Skeletal muscle tissue (tissue), 4 donors: ENCODE data around the gene GSG1L2. TPM values are rescaled to one million over a fixed set of nuclear protein-coding genes. Genes with fewer than 3 reads are reported as not detected.

ENCODE experiments used
- H3K27ac ChIP-seq: one replicate; pipeline ENCODE4 v1.7.0; 2013; ENCODE audit warnings: mild to moderate bottlenecking, low read depth, low read length, inconsistent platforms
- H3K27me3 ChIP-seq, 3 donors: one replicate each; pipeline ENCODE4 v1.7.0; 2013; ENCODE audit warnings: low read length in 3 of 3; ENCODE audit not compliant: control insufficient read depth in 3 of 3, insufficient read depth in 3 of 3
- H3K36me3 ChIP-seq, 3 donors: one replicate each; pipeline ENCODE4 v1.7.0; 2013; ENCODE audit warnings: low read length in 3 of 3; ENCODE audit not compliant: control insufficient read depth in 3 of 3, insufficient read depth in 3 of 3
- H3K4me1 ChIP-seq, 3 donors: one replicate each; pipeline ENCODE4 v1.7.0; 2013; ENCODE audit warnings: low read length in 3 of 3, mild to moderate bottlenecking in 3 of 3; ENCODE audit not compliant: control insufficient read depth in 3 of 3, insufficient read depth in 3 of 3
- H3K4me3 ChIP-seq, 3 donors: one replicate each; pipeline ENCODE4 v1.7.0; 2013; ENCODE audit warnings: low read length in 3 of 3
- H3K9ac ChIP-seq, 3 donors: one replicate each; pipeline ENCODE4 v1.7.0; 2013; ENCODE audit warnings: low read length in 3 of 3, mild to moderate bottlenecking in 3 of 3, moderate library complexity in 2 of 3, low read depth in 1 of 3
- H3K9me3 ChIP-seq, 3 donors: one replicate each; pipeline ENCODE4 v1.7.0; 2013; ENCODE audit warnings: low read length in 3 of 3; ENCODE audit not compliant: control insufficient read depth in 3 of 3
- total RNA-seq: library from RNA; depleted of rRNA; stranded (reverse); fragments of >200 nt; gene quantifications from one replicate; pipeline ENCODE4 v1.2.3, GENCODE V29; 2014
- donor health status: Osteomylitis.

Gene GSG1L2
- total RNA-seq, 1 donor from 2014 or later, result not detected

DNA sequence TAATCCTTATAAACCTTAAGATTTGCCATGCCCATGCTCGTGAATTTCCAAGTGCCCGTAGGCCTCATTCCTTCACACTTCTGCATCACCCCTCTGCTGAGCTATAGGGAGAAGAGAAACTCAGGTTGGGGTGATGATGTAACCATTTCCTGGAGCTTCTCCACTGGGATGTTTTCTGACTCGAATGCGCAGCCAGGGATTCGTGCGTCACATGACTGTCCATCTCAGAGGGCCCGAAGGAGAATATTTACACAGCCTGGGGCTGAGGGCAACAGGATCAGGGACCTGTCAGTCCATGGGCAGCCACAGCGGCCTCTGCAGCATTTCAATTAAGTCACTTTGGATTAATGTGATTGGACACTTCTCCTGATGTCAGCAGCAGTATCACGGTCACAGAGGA is 8.7 kb downstream of the GSG1L2 start:
- no peaks in the 10 kb centered on the region for H3K36me3 ChIP-seq
- H3K27me3 ChIP-seq, result peaks cover 0 to 4% (median 0%) of the 10 kb centered on the region in 3 donors
- no peaks in the 10 kb centered on the region for H3K4me1 ChIP-seq

DNA sequence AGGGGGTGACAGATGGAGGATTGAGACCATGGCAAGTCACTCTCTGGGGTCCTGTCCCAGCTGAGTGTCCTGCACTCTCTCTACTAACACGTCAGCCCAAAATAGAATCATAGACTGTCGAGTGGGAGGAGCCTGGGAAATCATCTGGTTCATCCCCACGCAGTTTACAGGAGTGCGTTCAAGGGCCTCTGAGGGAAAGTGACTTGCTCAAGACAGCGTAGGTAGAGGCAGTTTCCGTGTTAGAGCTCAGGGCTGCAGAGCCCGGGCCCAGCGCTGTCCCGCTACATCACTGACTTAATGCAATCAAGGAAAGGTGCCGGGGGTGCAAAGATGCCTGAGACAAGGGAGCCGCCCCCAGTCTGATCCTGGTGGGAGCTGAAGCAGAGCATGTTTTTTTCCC is 10.3 kb downstream of the GSG1L2 start:
- no peak overlapping the region for H3K27ac ChIP-seq
- no peaks in the 10 kb centered on the region for H3K9me3 ChIP-seq
- no peaks in the 10 kb centered on the region for H3K36me3 ChIP-seq
- no peak overlapping the region for H3K9ac ChIP-seq
- H3K27me3 ChIP-seq, result no peaks in the 10 kb centered on the region
- H3K4me3 ChIP-seq, result no peak overlapping the region
- no peaks in the 10 kb centered on the region for H3K4me1 ChIP-seq

More for the DNA sequence above, 8.7 kb downstream of the GSG1L2 start:
- Histone ChIP-seq H3K9ac (no peak overlapping the region), H3K9me3 (no peaks in the 10 kb centered on the region), H3K27ac (no peak overlapping the region), H3K4me3 (no peak overlapping the region)

GRCh38 chr17:9811086-9811485 is 10.8 kb downstream of the GSG1L2 start:
- Histone ChIP-seq H3K4me1 (no peaks in the 10 kb centered on the region), H3K9me3 (no peaks in the 10 kb centered on the region), H3K27me3 (no peaks in the 10 kb centered on the region), H3K4me3 (no peak overlapping the region), H3K36me3 (no peaks in the 10 kb centered on the region), H3K9ac (no peak overlapping the region), H3K27ac (no peak overlapping the region)

DNA sequence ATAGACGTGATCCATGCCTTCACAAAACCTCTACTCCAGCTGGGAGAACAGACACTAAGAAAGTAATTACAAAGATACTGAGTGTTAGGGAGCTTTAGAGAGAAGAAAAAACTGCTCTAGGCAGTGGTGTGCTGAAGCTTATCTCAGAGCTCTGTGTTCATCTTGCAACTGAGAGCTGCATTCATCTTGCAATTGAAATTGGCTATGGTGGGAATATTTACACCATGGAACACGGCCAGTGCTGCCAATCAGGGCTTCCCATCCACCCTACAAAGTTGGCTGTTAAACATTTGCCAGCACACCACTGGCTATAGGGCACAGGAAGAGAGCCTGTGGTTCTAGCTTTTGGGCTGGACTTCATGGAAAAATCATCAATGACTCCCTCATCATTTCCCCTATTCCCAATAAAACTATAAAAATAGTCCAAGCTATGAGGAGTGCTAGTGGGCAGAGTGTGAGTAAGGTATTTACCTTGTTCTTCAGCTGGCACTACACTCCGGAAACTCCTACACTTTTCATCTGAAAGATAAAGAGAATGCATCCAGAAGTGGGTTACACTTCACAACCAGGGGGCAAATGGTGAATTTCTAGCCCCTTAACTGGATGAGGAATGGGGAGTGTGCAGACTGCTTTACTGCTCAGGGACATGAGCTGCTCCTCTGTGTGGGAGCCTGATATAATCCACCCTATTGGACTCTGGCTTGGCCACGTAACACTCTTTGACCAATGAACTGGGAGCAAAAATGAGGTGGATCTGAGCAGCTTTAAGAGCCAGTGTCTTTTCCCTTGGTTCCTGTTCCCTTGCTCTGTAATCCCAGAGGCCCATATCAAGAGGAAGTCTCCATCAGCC is 11.6 kb downstream of the GSG1L2 start:
- H3K36me3 ChIP-seq, result no peaks in the 10 kb centered on the region
- no peaks in the 10 kb centered on the region for H3K4me1 ChIP-seq
- no peak overlapping the region for H3K4me3 ChIP-seq
- no peak overlapping the region for H3K9ac ChIP-seq
- H3K27ac ChIP-seq, result no peak overlapping the region
- H3K9me3 ChIP-seq, result peaks cover 0 to 3% (median 0%) of the 10 kb centered on the region in 3 donors
- H3K27me3 ChIP-seq, result no peaks in the 10 kb centered on the region

- H3K9ac ChIP-seq, result no peak overlapping the region
- H3K27ac ChIP-seq, result no peak overlapping the region
- H3K9me3 ChIP-seq, result peaks cover 0 to 3% (median 2%) of the 10 kb centered on the region in 3 donors
- no peaks in the 10 kb centered on the region for H3K36me3 ChIP-seq
- H3K4me1 ChIP-seq, result no peaks in the 10 kb centered on the region
- no peaks in the 10 kb centered on the region for H3K27me3 ChIP-seq
- H3K4me3 ChIP-seq, result no peak overlapping the region
Measured at GRCh38 chr17:9809409-9809808, 12.5 kb downstream of the GSG1L2 start.

DNA sequence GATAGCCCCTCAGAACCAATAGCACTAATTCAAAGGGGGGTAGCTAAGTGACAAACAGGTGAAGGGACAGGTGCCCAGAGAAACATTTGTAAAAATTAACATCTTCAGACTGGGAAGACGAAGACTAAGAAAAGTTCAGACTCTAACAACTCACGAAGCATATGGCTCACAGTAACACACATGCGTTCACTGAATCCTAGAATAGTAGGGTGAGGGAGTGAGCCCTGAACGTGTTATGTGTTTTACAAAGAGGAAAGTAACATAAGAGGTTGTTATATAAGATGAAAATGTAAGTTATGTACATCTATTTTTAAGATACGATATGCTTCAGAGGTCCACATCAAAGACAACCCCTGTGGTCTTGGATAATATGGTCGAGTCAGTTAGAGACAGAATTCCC is 15.2 kb downstream of the GSG1L2 start:
- Histone ChIP-seq H3K4me3 (no peak overlapping the region), H3K27ac (no peak overlapping the region), H3K9ac (no peak overlapping the region), H3K9me3 (peaks cover 2 to 4% (median 3%) of the 10 kb centered on the region in 3 donors), H3K36me3 (no peaks in the 10 kb centered on the region), H3K27me3 (peaks cover 0 to 2% (median 0%) of the 10 kb centered on the region in 3 donors), H3K4me1 (peaks cover 0 to 4% (median 0%) of the 10 kb centered on the region in 3 donors)

DNA sequence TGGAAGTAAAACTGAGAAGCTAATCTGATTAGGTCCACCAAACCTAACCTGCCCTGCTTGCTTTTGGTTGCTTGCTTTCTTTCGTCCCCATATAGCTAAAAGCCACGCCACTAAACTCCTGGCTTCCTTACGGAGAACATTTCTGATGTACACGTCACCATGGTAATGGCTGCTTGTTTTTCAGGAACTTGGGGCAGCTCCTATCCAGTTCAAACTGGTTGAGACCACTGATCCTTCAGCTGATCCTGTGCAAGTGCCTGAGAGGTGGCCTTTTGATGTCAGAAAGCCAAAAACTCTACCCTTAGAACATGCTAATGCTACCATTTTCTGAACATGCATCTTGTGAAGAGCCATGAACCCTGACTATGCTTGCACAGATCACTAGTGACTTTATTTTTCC is 16.1 kb downstream of the GSG1L2 start:
- Histone ChIP-seq H3K27ac (no peak overlapping the region), H3K9me3 (peaks cover 2 to 4% (median 3%) of the 10 kb centered on the region in 3 donors), H3K4me3 (no peak overlapping the region), H3K4me1 (peaks cover 0 to 4% (median 0%) of the 10 kb centered on the region in 3 donors), H3K36me3 (no peaks in the 10 kb centered on the region), H3K27me3 (peaks cover 0 to 2% (median 0%) of the 10 kb centered on the region in 3 donors), H3K9ac (no peak overlapping the region)

- no peak overlapping the region for H3K27ac ChIP-seq
Measured at GRCh38 chr17:9802697-9803096, 19.2 kb downstream of the GSG1L2 start.

GRCh38 chr17:9802294-9802693 is 19.6 kb downstream of the GSG1L2 start:
- peaks cover 2 to 4% (median 3%) of the 10 kb centered on the region in 3 donors for H3K9me3 ChIP-seq
- H3K4me1 ChIP-seq, result peaks cover 0 to 4% (median 0%) of the 10 kb centered on the region in 3 donors
- H3K27ac ChIP-seq, result no peak overlapping the region
- H3K36me3 ChIP-seq, result no peaks in the 10 kb centered on the region
- H3K4me3 ChIP-seq, result no peak overlapping the region
- no peak overlapping the region for H3K9ac ChIP-seq
- H3K27me3 ChIP-seq, result peaks cover 0 to 2% (median 0%) of the 10 kb centered on the region in 3 donors

More at GRCh38 chr17:9802697-9803096, 19.2 kb downstream of the GSG1L2 start:
- Histone ChIP-seq H3K27me3 (peaks cover 0 to 2% (median 0%) of the 10 kb centered on the region in 3 donors), H3K9ac (no peak overlapping the region), H3K9me3 (peaks cover 2 to 4% (median 3%) of the 10 kb centered on the region in 3 donors), H3K4me3 (no peak overlapping the region), H3K4me1 (peaks cover 0 to 4% (median 0%) of the 10 kb centered on the region in 3 donors), H3K36me3 (no peaks in the 10 kb centered on the region)

DNA sequence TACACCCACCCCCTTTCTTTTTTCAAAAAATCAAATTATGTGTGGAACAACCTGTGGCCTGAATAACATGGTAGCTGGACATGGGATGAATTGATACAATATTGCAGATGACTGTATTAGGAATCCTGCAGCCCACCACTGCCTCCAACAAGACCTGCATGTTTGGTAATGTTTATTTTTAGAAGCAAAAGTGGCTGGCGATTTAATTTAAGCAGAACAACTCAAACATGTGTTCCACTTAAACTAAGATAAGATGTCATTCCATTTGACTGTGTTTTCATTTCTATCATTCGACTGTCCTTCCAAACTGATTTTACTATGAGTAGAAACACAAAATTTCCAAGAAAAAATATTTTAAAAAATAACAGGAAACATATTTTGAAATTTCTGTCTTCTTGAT is 20.4 kb downstream of the GSG1L2 start:
- Histone ChIP-seq H3K9ac (no peak overlapping the region), H3K27ac (no peak overlapping the region), H3K4me1 (peaks cover 0 to 4% (median 0%) of the 10 kb centered on the region in 3 donors), H3K4me3 (no peak overlapping the region), H3K36me3 (no peaks in the 10 kb centered on the region), H3K9me3 (peaks cover 2 to 4% (median 3%) of the 10 kb centered on the region in 3 donors), H3K27me3 (peaks cover 0 to 2% (median 0%) of the 10 kb centered on the region in 3 donors)
